ENCODE data around the gene SSX2IP.

DNA sequence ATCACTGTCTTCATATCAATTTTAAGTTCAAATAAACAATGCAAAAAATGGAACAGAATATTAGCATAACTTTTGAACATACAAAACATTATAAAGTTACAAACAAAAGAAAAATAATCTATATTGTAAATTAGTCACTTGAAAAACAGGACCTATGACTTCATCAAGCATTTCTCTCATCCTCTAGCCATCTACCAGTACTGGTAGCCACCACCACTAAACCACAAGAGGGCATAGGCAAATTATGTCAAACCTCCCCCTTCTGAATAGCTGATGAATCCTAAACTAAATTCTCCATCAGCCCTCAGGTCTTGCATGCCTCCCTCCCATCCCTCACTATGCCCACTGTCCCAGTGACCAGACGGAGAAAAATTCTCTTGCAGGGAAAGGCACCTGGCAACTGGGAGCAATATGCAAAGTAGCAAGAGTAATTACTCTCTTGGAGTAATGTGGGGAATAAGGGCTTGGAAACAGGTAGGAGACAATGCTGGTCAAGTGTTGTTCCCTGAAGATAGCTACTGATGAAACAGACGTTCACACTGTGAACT is 37.1 kb downstream of the SSX2IP start:
- TF ChIP-seq ZNF274 (IDR thresholded peaks at IDR 0.05; ENCODE audit: low read depth, low read length) (no peak), SUZ12 (IDR thresholded peaks at IDR 0.05; ENCODE audit: extremely low read depth, insufficient read depth, insufficient read length) (no peak)
